AG04449 (cell line): Measurements from ENCODE around the gene SLC50A1.
"Not testable (repeated sequence)": the region's sequence is repeated elsewhere in the genome, so short reads cannot be mapped to it uniquely, and the experiment has no call there.

Experiments used
- CTCF ChIA-PET: fragments of 350-600 bp; formaldehyde crosslinking; extraction: SDS; loops from one replicate; lab custom pipeline; 2021; ENCODE audit warnings: antibody characterized with exemption; lab: Yijun Ruan, JAX
- POLR2A ChIA-PET: fragments of 400-600, 350-600 bp; formaldehyde crosslinking; extraction: SDS; loops from one replicate; lab custom pipeline; 2020; ENCODE audit warnings: antibody characterized with exemption, inconsistent platforms; lab: Yijun Ruan, JAX
- DNase-seq: peaks from one replicate; pipeline ENCODE4 v3.0.0-alpha.2; 2010; ENCODE audit warnings: low read depth, low spot score
- H3K4me3 ChIP-seq: 2 replicates; pipeline ENCODE4 v1.5.1; 2011; ENCODE audit warnings: low read depth, mild to moderate bottlenecking, control low read depth, low read length
- TF ChIP-seq, protein P1 (sequence below): IDR thresholded peaks from one replicate; pipeline ENCODE4 v1.5.1; 2011; ENCODE audit warnings: mild to moderate bottlenecking, moderate library complexity, low read length, control low read depth, inconsistent platforms; ENCODE audit not compliant: insufficient read depth; ENCODE audit errors: missing control alignments

Gene SLC50A1

DNA sequence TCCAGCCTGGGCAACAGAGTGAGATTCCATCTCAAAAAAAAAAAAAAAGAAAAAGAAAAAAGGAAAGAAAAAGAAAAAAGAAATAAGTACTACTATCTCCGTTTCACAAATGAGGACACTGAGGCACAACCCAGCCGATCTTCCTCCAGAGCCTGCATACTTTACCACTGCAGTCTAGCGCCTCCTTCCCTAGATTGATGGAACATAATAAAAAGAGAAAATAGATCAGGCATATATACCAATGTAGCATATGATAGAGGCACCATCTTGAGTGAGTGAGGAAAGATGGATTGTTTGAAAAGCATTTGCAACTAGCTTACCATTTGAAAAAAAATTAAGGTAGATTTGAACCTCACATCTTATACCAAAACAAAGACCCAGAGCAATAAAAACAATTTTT is 9.8 kb downstream of the SLC50A1 start:
- TF ChIP-seq, protein P1, sequence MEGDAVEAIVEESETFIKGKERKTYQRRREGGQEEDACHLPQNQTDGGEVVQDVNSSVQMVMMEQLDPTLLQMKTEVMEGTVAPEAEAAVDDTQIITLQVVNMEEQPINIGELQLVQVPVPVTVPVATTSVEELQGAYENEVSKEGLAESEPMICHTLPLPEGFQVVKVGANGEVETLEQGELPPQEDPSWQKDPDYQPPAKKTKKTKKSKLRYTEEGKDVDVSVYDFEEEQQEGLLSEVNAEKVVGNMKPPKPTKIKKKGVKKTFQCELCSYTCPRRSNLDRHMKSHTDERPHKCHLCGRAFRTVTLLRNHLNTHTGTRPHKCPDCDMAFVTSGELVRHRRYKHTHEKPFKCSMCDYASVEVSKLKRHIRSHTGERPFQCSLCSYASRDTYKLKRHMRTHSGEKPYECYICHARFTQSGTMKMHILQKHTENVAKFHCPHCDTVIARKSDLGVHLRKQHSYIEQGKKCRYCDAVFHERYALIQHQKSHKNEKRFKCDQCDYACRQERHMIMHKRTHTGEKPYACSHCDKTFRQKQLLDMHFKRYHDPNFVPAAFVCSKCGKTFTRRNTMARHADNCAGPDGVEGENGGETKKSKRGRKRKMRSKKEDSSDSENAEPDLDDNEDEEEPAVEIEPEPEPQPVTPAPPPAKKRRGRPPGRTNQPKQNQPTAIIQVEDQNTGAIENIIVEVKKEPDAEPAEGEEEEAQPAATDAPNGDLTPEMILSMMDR = no peak
- no peak for DNase-seq
- H3K4me3 ChIP-seq = no peak overlapping the region
- ChIA-PET POLR2A (no interaction called here), CTCF (interaction anchor here (1.2 to 1.6 kb wide), 2 partner anchors 11 to 54 kb away, joined by 3 to 6 read pairs; no protein-coding TSS in a partner anchor)

DNA sequence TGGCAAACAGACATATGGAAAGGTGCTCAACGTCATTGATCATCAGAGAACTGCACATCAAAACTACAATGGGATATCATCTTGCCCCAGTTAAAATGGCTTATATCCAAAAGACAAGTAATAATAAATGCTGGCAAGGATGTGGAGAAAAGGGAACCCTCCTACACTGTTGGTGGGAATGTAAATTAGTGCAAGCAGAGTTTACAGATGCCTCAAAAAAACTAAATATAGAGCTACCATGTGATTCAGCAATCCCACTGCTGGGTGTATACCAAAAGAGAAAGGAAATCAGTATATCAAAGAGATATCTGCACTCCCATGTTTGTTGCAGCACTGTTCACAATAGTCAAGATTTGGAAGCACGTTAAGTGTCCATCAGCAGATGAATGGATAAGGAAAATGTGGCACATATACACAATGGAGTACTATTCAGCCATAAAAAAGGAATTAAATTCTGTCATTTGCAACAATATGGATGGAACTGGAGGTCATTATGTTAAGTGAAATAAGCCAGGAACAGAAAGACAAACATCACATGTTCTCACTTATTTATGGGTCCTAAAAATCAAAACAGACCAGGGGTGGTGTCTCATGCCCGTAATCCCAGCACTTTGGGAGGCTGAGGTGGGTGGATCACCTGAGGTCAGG is 20.5 kb downstream of the SLC50A1 start:
- CTCF ChIA-PET = interaction anchor here (0.7 to 5.5 kb wide), 5 partner anchors 11 to 71 kb away, joined by 3 to 29 read pairs (median 4); partner anchors contain the start of gene KRTCAP2
- H3K4me3 ChIP-seq, DNase-seq, POLR2A ChIA-PET: not testable (repeated sequence)

DNA sequence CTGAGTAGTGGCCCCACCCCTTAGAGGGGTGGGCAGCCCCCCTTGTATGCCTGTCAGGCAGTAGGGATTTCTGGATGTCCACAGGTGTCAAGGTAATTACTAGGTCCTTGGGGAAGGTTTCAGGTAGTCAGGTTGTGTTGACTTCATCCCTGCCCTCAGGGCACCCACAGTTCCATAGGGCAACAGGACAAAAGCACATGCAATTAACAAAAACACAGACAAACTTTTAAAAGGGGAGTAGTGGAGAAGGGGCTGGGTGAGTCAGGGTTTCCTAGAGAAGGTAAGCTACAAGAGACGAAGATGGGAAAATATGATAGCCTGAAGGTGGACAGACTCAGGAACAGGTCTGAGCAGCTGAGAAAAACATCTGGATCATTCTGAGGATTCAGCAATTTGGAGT is 23.3 kb downstream of the SLC50A1 start:
- no peak for DNase-seq
- TF ChIP-seq, protein P1 = no peak
- ChIA-PET POLR2A (no interaction called here), CTCF (interaction anchor here (0.6 to 3.2 kb wide), 4 partner anchors 9 to 73 kb away, joined by 3 to 11 read pairs (median 6); partner anchors contain the start of gene KRTCAP2)
- no peak overlapping the region for H3K4me3 ChIP-seq

DNA sequence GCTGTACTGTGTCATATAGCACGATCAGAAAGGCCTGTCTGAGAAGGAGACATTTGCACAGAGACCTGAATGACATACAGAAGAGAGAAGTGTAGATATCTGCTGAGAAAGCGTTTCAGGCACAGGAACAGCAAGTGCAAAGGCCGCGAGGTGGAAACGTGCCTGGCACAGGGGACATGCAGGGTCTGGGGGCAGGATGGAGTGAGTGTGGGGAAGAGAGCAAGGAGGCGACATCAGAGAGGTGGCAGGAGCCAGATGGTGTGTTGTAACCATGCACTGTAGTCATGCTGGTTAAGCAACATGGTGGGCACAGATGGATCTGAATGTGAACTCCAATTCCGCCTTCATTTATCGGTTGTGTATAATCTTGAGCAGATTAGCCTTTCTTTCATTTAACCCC is 24.5 kb downstream of the SLC50A1 start:
- DNase-seq = no peak
- CTCF ChIA-PET = interaction anchor here (1.4 to 1.6 kb wide), 2 partner anchors 11 to 12 kb away, joined by 3 to 4 read pairs; partner anchors contain the start of gene KRTCAP2
- TF ChIP-seq, protein P1 = no peak
- POLR2A ChIA-PET = no interaction called here
- H3K4me3 ChIP-seq = no peak overlapping the region

DNA sequence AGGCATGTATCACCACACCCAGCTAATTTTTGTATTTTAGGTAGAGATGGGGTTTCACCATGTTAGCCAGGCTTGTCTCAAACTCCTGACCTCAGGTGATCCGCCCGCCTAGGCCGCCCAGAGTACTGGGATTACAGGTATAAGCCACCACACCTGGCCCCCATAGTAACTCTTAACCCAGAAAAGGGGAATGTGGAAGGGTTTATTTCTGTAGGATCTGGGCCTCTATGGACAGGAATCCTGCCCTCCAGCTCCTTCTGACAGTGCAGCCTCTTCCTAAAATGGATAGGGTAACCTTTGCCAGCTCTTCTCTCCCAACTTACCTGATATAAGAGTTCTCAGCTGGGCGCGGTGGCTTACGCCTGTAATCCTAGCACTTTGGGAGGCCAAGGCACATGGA is 27.0 kb downstream of the SLC50A1 start:
- DNase-seq, POLR2A ChIA-PET, H3K4me3 ChIP-seq: not testable (repeated sequence)
- CTCF ChIA-PET = interaction anchor here (1.0 to 14.6 kb wide), 5 partner anchors 10 to 72 kb away, joined by 4 to 457 read pairs (median 5); partner anchors contain the start of gene KRTCAP2

DNA sequence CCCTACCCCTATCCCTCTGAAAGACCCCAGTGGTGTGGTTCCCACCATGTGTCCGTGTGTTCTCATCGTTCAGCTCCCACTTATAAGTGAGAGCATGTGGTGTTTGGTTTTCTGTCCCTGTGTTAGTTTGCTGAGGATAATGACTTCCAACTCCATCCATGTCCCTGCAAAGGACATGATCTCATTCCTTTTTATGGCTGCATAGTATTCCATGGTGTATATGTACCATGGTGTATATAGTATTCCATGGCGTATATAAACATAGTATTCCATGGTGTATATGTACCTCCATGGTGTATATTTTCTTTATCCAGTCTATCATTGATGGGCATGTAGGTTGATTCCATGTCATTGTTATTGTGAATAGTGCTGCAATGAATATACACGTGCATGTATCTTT is 28.1 kb downstream of the SLC50A1 start:
- DNase-seq, H3K4me3 ChIP-seq, POLR2A ChIA-PET: not testable (repeated sequence)
- CTCF ChIA-PET = interaction anchor here (0.8 to 14.6 kb wide), 5 partner anchors 9 to 77 kb away, joined by 3 to 457 read pairs (median 5); partner anchors contain the start of gene KRTCAP2

DNA sequence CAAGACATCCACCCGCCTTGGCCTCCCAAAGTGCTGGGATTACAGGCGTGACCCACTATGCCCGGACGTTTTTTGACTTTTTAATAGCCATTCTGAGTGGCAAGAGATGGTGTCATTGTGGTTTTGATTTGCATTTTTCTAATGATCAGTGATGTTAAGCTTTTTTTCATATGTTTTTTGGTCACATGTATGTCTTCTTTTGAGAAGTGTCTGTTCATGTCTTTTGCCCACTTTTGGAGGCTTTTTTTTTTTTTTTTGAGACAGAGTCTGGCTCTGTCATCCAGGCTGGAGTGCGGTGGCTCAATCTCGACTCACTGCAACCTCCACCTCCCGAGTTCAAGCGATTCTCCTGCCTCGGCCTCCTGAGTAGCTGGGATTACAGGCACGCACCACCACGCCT is 29.0 kb downstream of the SLC50A1 start:
- CTCF ChIA-PET = interaction anchor here (10.4 to 14.6 kb wide), 2 partner anchors 67 to 74 kb away, joined by 168 to 457 read pairs; no protein-coding TSS in a partner anchor
- POLR2A ChIA-PET, DNase-seq, H3K4me3 ChIP-seq: not testable (repeated sequence)

DNA sequence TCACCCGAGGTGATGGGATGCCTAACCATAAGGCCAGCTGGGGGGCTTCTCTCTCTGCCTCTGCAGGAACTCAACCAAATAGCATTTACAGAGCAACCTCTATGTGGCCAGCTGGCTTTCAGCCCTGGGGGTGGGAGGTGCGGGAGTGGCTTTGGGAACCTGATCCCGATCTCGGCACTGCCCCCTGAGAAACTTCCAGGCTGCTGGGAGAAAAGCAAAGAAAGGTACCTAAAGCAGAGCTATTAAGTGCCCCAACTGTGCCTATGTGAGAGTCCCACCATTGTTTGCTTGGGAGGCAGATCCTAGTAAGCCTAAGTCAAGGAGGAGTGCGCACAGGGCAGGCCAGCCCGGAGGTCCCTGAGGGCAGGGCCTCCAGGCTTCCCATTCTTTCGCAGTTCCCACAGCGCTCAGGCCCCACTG is 30.4 kb downstream of the SLC50A1 start:
- POLR2A ChIA-PET = no interaction called here
- CTCF ChIA-PET = interaction anchor here (0.8 to 14.6 kb wide), 16 partner anchors 9 to 124 kb away, joined by 3 to 457 read pairs (median 6); no protein-coding TSS in a partner anchor
- no peak for DNase-seq
- no peak overlapping the region for H3K4me3 ChIP-seq
- TF ChIP-seq, protein P1 = no peak
